Natural killer cell (primary cell): ENCODE results near the gene FAM83B. TPM values are rescaled to one million over a fixed set of nuclear protein-coding genes. Genes with fewer than 3 reads are reported as not detected.

Experiments
- ATAC-seq, 3 donors: fragments of 150-1000 bp in 2 of 3; fragments of 200-7000 bp in 1 of 3; cut with Tn5 transposase; 1 replicate in 1 of 3; 2 replicates in 2 of 3; pipeline ENCODE4 v1.10.0; 2021; ENCODE audit warnings: mild to moderate bottlenecking in 2 of 3, moderate library complexity in 2 of 3
- DNase-seq, 2 donors: peaks; one replicate each; pipeline versions ENCODE4 v3.0.0 to v3.0.0-alpha.2; 2013 to 2021; ENCODE audit warnings: mixed read lengths in 1 of 2
- H3K27ac ChIP-seq: one replicate; pipeline ENCODE4 v1.5.1; 2013; ENCODE audit warnings: mild to moderate bottlenecking, low read length
- H3K27me3 ChIP-seq: one replicate; pipeline ENCODE4 v1.6.1; 2013; ENCODE audit warnings: low read length; ENCODE audit not compliant: control insufficient read depth, insufficient read depth
- H3K36me3 ChIP-seq: one replicate; pipeline ENCODE4 v1.6.1; 2013; ENCODE audit warnings: low read length; ENCODE audit not compliant: control insufficient read depth, insufficient read depth
- H3K4me1 ChIP-seq: one replicate; pipeline ENCODE4 v1.6.1; 2013; ENCODE audit warnings: low read length; ENCODE audit not compliant: control insufficient read depth, insufficient read depth
- H3K4me3 ChIP-seq: one replicate; pipeline ENCODE4 v1.5.1; 2013; ENCODE audit warnings: low read length
- H3K9me3 ChIP-seq: one replicate; pipeline ENCODE4 v1.6.1; 2013; ENCODE audit warnings: low read length; ENCODE audit not compliant: control insufficient read depth, insufficient read depth
- H3K27ac Mint-ChIP-seq, 2 donors: one replicate each; pipeline ENCODE4 v1.8.0; 2022; ENCODE audit warnings: mild to moderate bottlenecking in 2 of 2, mixed read lengths in 2 of 2, moderate library complexity in 1 of 2
- H3K27me3 Mint-ChIP-seq, 2 donors: one replicate each; pipeline ENCODE4 v1.8.0; 2022; ENCODE audit warnings: low read depth in 2 of 2, mixed read lengths in 2 of 2
- H3K36me3 Mint-ChIP-seq: one replicate; pipeline ENCODE4 v1.8.0; 2022; ENCODE audit warnings: mixed read lengths
- H3K4me1 Mint-ChIP-seq, 2 donors: one replicate each; pipeline ENCODE4 v1.8.0; 2022; ENCODE audit warnings: mixed read lengths in 2 of 2
- H3K4me3 Mint-ChIP-seq: one replicate; pipeline ENCODE4 v1.8.0; 2022; ENCODE audit warnings: mild to moderate bottlenecking, moderate library complexity, mixed read lengths
- H3K9me3 Mint-ChIP-seq, 2 donors: one replicate each; pipeline ENCODE4 v1.8.0; 2022; ENCODE audit warnings: mixed read lengths in 2 of 2
- WGBS: methylation state at CpG from one replicate; pipeline ENCODE4 v1.1.7; 2013; ENCODE audit warnings: missing lambda C conversion rate; ENCODE audit not compliant: insufficient coverage; 5-methylcytosine and 5-hydroxymethylcytosine counted together
- intact Hi-C: fragments of 100-400 bp; cut with micrococcal nuclease; formaldehyde crosslinking; loops from one replicate; pipeline ENCODE4 v1.14.2; 2022
- total RNA-seq, 4 donors: library from RNA; stranded (reverse); fragments of 120-200 nt in 1 of 4; gene quantifications; one replicate each; pipeline versions ENCODE4 v1.2.3 to v1.2.4, GENCODE V29; 2013 to 2022
- TF ChIP-seq, protein P1 (sequence below): fragments of 200-600 bp; IDR thresholded peaks from one replicate; pipeline ENCODE4 v1.8.0; 2022; ENCODE audit warnings: antibody characterized with exemption

FAM83B gene
- total RNA-seq, 3 donors from 2014 or later (not counting 1 experiment from before 2014, with no cell fraction given): not detected

GRCh38 chr6:54898767-54899166, 52.2 kb downstream of the FAM83B start:
- Histone ChIP-seq H3K4me3 (no peak overlapping the region), H3K9me3 (no peaks in the 10 kb centered on the region), H3K4me1 (no peaks in the 10 kb centered on the region), H3K27me3 (no peaks in the 10 kb centered on the region), H3K36me3 (no peaks in the 10 kb centered on the region), H3K27ac (no peak overlapping the region)
- peaks cover 0 to 4% of the 10 kb centered on the region in 2 donors for H3K27me3 Mint-ChIP-seq
- ATAC-seq (no peak), DNase-seq (no peak)
- TF ChIP-seq, protein P1, sequence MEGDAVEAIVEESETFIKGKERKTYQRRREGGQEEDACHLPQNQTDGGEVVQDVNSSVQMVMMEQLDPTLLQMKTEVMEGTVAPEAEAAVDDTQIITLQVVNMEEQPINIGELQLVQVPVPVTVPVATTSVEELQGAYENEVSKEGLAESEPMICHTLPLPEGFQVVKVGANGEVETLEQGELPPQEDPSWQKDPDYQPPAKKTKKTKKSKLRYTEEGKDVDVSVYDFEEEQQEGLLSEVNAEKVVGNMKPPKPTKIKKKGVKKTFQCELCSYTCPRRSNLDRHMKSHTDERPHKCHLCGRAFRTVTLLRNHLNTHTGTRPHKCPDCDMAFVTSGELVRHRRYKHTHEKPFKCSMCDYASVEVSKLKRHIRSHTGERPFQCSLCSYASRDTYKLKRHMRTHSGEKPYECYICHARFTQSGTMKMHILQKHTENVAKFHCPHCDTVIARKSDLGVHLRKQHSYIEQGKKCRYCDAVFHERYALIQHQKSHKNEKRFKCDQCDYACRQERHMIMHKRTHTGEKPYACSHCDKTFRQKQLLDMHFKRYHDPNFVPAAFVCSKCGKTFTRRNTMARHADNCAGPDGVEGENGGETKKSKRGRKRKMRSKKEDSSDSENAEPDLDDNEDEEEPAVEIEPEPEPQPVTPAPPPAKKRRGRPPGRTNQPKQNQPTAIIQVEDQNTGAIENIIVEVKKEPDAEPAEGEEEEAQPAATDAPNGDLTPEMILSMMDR: no peak
- intact Hi-C loops: no loop called here
- no peaks in the 10 kb centered on the region for H3K36me3 Mint-ChIP-seq
- H3K9me3 Mint-ChIP-seq: no peaks in the 10 kb centered on the region
- WGBS: 95% methylated on average over 2 of the region's 3 CpGs
- H3K4me1 Mint-ChIP-seq: no peaks in the 10 kb centered on the region
- H3K27ac Mint-ChIP-seq: no peak overlapping the region
- no peak overlapping the region for H3K4me3 Mint-ChIP-seq

DNA sequence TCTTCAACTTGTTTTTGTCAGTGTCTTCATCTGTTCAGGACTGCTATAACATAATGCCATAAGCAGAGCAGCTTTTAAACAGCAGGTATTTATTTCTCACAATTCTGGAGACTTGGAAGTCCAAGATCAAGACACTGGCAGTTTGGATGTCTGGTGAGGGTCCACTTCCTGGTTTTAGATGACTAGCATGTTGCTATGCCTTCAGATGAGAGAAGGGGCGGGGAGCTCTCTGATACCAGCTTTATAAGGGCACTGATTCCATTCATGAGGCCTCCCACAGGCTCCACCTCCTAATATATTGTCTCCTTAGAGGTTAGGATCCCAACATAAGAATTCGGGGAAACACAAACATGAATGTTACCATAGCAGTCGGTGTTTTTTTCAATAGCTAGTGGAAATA, 52.9 kb downstream of the FAM83B start:
- Histone ChIP-seq H3K27ac (no peak overlapping the region), H3K4me1 (no peaks in the 10 kb centered on the region), H3K4me3 (no peak overlapping the region), H3K27me3 (no peaks in the 10 kb centered on the region), H3K36me3 (no peaks in the 10 kb centered on the region), H3K9me3 (no peaks in the 10 kb centered on the region)
- ATAC-seq (no peak), DNase-seq (no peak)
- H3K27me3 Mint-ChIP-seq: peaks cover 0 to 8% of the 10 kb centered on the region in 2 donors
- intact Hi-C loops: no loop called here
- no peaks in the 10 kb centered on the region for H3K9me3 Mint-ChIP-seq
- 92% methylated on average over 3 of the region's 3 CpGs for WGBS
- no peaks in the 10 kb centered on the region for H3K36me3 Mint-ChIP-seq
- no peaks in the 10 kb centered on the region for H3K4me1 Mint-ChIP-seq
- no peak overlapping the region for H3K27ac Mint-ChIP-seq
- TF ChIP-seq, protein P1: no peak
- no peak overlapping the region for H3K4me3 Mint-ChIP-seq

GRCh38 chr6:54899986-54900385, 53.4 kb downstream of the FAM83B start:
- H3K9me3 ChIP-seq: no peaks in the 10 kb centered on the region
- no peak overlapping the region for H3K27ac ChIP-seq
- intact Hi-C loops: no loop called here
- Mint-ChIP-seq H3K9me3 (no peaks in the 10 kb centered on the region), H3K4me3 (no peak overlapping the region), H3K4me1 (no peaks in the 10 kb centered on the region), H3K27ac (no peak overlapping the region), H3K36me3 (no peaks in the 10 kb centered on the region), H3K27me3 (peaks cover 0 to 8% of the 10 kb centered on the region in 2 donors)
- no peak for ATAC-seq
- H3K4me3 ChIP-seq: no peak overlapping the region
- TF ChIP-seq, protein P1: no peak
- no peaks in the 10 kb centered on the region for H3K27me3 ChIP-seq
- no peak for DNase-seq
- H3K4me1 ChIP-seq: no peaks in the 10 kb centered on the region
- H3K36me3 ChIP-seq: no peaks in the 10 kb centered on the region

DNA sequence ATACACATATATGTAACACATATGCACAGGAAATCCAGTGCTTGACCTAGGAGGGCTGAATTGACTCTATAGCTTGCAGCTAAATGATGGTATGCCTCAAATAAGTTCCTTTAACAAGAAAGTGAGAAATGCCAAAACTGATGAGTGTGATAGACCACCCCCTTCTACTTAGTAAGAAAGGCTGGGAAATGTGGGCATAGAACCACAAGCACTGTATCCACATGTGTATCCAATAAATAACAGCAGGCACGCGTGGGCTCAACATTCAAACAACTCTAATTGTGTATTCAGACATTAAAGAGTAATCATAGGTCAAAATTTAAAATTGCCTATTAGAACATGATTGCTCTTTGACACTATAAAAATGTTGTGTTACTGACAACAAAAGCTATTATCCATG, 54.1 kb downstream of the FAM83B start:
- Histone ChIP-seq H3K4me3 (no peak overlapping the region), H3K27ac (no peak overlapping the region), H3K9me3 (no peaks in the 10 kb centered on the region), H3K4me1 (no peaks in the 10 kb centered on the region), H3K27me3 (no peaks in the 10 kb centered on the region), H3K36me3 (no peaks in the 10 kb centered on the region)
- no peak overlapping the region for H3K27ac Mint-ChIP-seq
- DNase-seq (no peak), ATAC-seq (no peak)
- intact Hi-C loops: no loop called here
- no peaks in the 10 kb centered on the region for H3K9me3 Mint-ChIP-seq
- H3K27me3 Mint-ChIP-seq: peaks cover 0 to 8% of the 10 kb centered on the region in 2 donors
- WGBS: no CpG with 5 or more reads among the region's 2 CpGs
- H3K4me3 Mint-ChIP-seq: no peak overlapping the region
- TF ChIP-seq, protein P1: no peak
- no peaks in the 10 kb centered on the region for H3K4me1 Mint-ChIP-seq
- no peaks in the 10 kb centered on the region for H3K36me3 Mint-ChIP-seq
